HL-60 (cell line): Measurements from ENCODE around the gene HOXB8.

ENCODE experiments used
- CTCF ChIP-seq: IDR thresholded peaks from one replicate; pipeline ENCODE4 v1.5.1; 2011; ENCODE audit warnings: low read length, control low read depth, inconsistent platforms; ENCODE audit not compliant: insufficient read depth
- GABPA ChIP-seq: IDR thresholded peaks from 2 replicates; pipeline ENCODE4 v1.6.1; 2012; ENCODE audit warnings: low read depth
- POLR2AphosphoS5 ChIP-seq: IDR thresholded peaks from 2 replicates; pipeline ENCODE4 v1.6.1; 2012; ENCODE audit warnings: low read depth
- REST ChIP-seq: IDR thresholded peaks from 2 replicates; pipeline ENCODE4 v1.6.1; 2012; ENCODE audit warnings: low read depth; ENCODE audit not compliant: insufficient replicate concordance
- SPI1 ChIP-seq: IDR thresholded peaks from 2 replicates; pipeline ENCODE4 v1.6.1; 2012; ENCODE audit warnings: low read depth, mild to moderate bottlenecking, borderline replicate concordance

GRCh38 chr17:48593126-48593829, 21.8 kb downstream of the HOXB8 start, which contains the start of gene HOXB5:
- TF ChIP-seq CTCF (no peak), REST (no peak), POLR2AphosphoS5 (no peak), SPI1 (no peak), GABPA (no peak)
